D721Med (cell line): ENCODE results near the gene CCNJL.

ENCODE experiments used
- DNase-seq: peaks from one replicate; pipeline ENCODE4 v3.0.0; 2011; ENCODE audit warnings: low spot score; ENCODE audit not compliant: insufficient read length
- FAIRE-seq: peaks from 2 replicates; lab custom pipeline; 2011; peaks lifted over from hg19 to GRCh38; lab: Jason Lieb, UNC
- CTCF ChIP-seq: IDR thresholded peaks from 2 replicates; pipeline ENCODE4 v1.5.1; 2012; ENCODE audit warnings: mild to moderate bottlenecking, control low read depth; ENCODE audit not compliant: insufficient read depth; ENCODE audit errors: missing control alignments

CCNJL gene

GRCh38 chr5:160303690-160304089 lies 8.7 kb downstream of the CCNJL start:
- no peak for FAIRE-seq
- no peak for DNase-seq
- TF ChIP-seq CTCF, result no peak

GRCh38 chr5:160298189-160298588 lies 14.2 kb downstream of the CCNJL start:
- DNase-seq (no peak), FAIRE-seq (no peak)
- no peak for TF ChIP-seq CTCF

- no peak for DNase-seq
- FAIRE-seq, result no peak
- no peak for TF ChIP-seq CTCF
These were observed 14.6 kb downstream of the CCNJL start for GRCh38 chr5:160297776-160298175.

- DNase-seq (no peak), FAIRE-seq (no peak)
- no peak for TF ChIP-seq CTCF
These were observed 15.4 kb downstream of the CCNJL start for GRCh38 chr5:160297004-160297403.

- DNase-seq, result no peak
- FAIRE-seq, result no peak
- TF ChIP-seq CTCF, result no peak
These were observed 15.9 kb downstream of the CCNJL start for GRCh38 chr5:160296496-160296895.

GRCh38 chr5:160293901-160294561 lies 18.3 kb downstream of the CCNJL start:
- FAIRE-seq (no peak), DNase-seq (no peak)
- TF ChIP-seq CTCF, result no peak

GRCh38 chr5:160293386-160293785 lies 19.0 kb downstream of the CCNJL start:
- no peak for DNase-seq
- FAIRE-seq, result no peak
- TF ChIP-seq CTCF, result no peak
